HEK293T (cell line): ENCODE measurements around the gene KCNH3.

Source experiments
- CTCF ChIA-PET: fragments of 350-600 bp; formaldehyde crosslinking; extraction: SDS; loops from one replicate; lab custom pipeline; 2021; ENCODE audit warnings: antibody characterized with exemption, inconsistent platforms; lab: Yijun Ruan, JAX
- POLR2A ChIA-PET: fragments of 350-600 bp; formaldehyde crosslinking; extraction: SDS; loops from one replicate; lab custom pipeline; 2020; ENCODE audit warnings: antibody characterized with exemption, inconsistent platforms; lab: Yijun Ruan, JAX
- DNase-seq: peaks from one replicate; pipeline ENCODE4 v3.0.0; 2012; ENCODE audit warnings: mixed read lengths; ENCODE audit errors: extremely low spot score
- ARNT ChIP-seq: fragments of 450-650 bp; IDR thresholded peaks from 2 replicates; pipeline ENCODE4 v1.6.1; 2017; ENCODE audit warnings: mild to moderate bottlenecking
- BHLHE40 ChIP-seq: fragments of 450-650 bp; IDR thresholded peaks from 2 replicates; pipeline ENCODE4 v1.6.1; 2016; ENCODE audit warnings: mild to moderate bottlenecking, moderate library complexity, borderline replicate concordance
- CTBP1 ChIP-seq: fragments of 450-650 bp; IDR thresholded peaks from 2 replicates; pipeline ENCODE4 v1.6.1; 2016; ENCODE audit warnings: borderline replicate concordance
- ELF4 ChIP-seq: fragments of 450-650 bp; IDR thresholded peaks from 2 replicates; pipeline ENCODE4 v1.6.1; 2017; ENCODE audit warnings: antibody characterized with exemption
- FOXA1 ChIP-seq: fragments of 450-650 bp; IDR thresholded peaks from 2 replicates; pipeline ENCODE4 v1.6.1; 2016; ENCODE audit warnings: mild to moderate bottlenecking
- FOXK2 ChIP-seq: fragments of 450-650 bp; IDR thresholded peaks from 2 replicates; pipeline ENCODE4 v1.6.1; 2016; ENCODE audit warnings: mild to moderate bottlenecking
- FOXM1 ChIP-seq: fragments of 450-650 bp; IDR thresholded peaks from 2 replicates; pipeline ENCODE4 v1.6.1; 2017; ENCODE audit warnings: mild to moderate bottlenecking, borderline replicate concordance
- HDGF ChIP-seq: fragments of 450-650 bp; IDR thresholded peaks from 2 replicates; pipeline ENCODE4 v1.6.1; 2017; ENCODE audit warnings: antibody characterized with exemption, borderline replicate concordance
- L3MBTL2 ChIP-seq: fragments of 450-650 bp; conservative IDR thresholded peaks from 2 replicates; pipeline ENCODE4 v1.6.1; 2016; ENCODE audit warnings: mild to moderate bottlenecking
- LEF1 ChIP-seq: fragments of 450-650 bp; IDR thresholded peaks from 2 replicates; pipeline ENCODE4 v1.6.1; 2017; ENCODE audit warnings: mild to moderate bottlenecking, borderline replicate concordance
- NFRKB ChIP-seq: fragments of 450-650 bp; IDR thresholded peaks from 2 replicates; pipeline ENCODE4 v1.6.1; 2016; ENCODE audit warnings: mild to moderate bottlenecking, moderate library complexity
- PKNOX1 ChIP-seq: fragments of 450-650 bp; IDR thresholded peaks from 2 replicates; pipeline ENCODE4 v1.6.1; 2016
- SP1 ChIP-seq: fragments of 450-650 bp; IDR thresholded peaks from 2 replicates; pipeline ENCODE4 v1.6.1; 2017
- SUZ12 ChIP-seq: fragments of 450-650 bp; IDR thresholded peaks from 2 replicates; pipeline ENCODE4 v1.6.1; 2016; ENCODE audit warnings: mild to moderate bottlenecking
- TARDBP ChIP-seq: fragments of 450-650 bp; IDR thresholded peaks from 2 replicates; pipeline ENCODE4 v1.6.1; 2016
- ZNF384 ChIP-seq: fragments of 450-650 bp; IDR thresholded peaks from 2 replicates; pipeline ENCODE4 v1.6.1; 2016

Gene KCNH3

DNA sequence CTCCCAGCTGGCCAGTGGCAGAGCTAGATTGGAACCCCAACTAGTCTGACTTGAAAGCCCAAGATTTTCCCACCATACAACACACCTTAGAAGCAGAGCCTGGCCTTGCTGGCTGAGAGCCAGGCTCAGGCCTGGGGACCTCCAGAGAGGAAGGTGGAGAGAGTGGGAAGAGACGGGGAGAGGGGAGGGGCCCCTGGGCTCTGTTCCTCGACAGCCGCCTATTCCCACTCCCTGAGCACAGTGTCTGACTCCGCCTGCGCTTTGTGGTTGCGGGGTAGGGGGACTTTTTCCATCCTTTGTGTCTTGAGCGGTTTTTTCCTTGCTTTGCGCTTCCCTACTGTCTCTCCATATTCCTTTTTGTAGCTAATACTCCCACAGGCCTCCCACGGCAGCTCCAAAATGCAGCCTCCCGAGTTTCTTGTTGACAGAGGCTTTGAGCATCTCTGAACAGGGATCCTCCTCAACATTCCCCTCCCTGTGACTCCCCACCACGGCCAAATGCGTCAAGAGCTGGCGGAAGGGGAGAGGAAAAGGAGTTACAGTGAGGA lies 4.0 kb upstream of the KCNH3 start:
- DNase-seq, result no peak
- ChIA-PET CTCF (no interaction called here), POLR2A (interaction anchor here (1.0 kb wide), 1 partner anchor 168 kb away, joined by 5 read pairs; the partner anchor contains the start of gene SPATS2)
- TF ChIP-seq ZNF384 (no peak), ELF4 (no peak), SUZ12 (no peak)

- ChIA-PET POLR2A (interaction anchor here (0.6 kb wide), 1 partner anchor 169 kb away, joined by 3 read pairs; the partner anchor contains the start of gene SPATS2), CTCF (interaction anchor here (0.9 kb wide), 1 partner anchor 194 kb away, joined by 3 read pairs; no protein-coding TSS in a partner anchor)
- no peak for DNase-seq
- TF ChIP-seq LEF1 (no peak), BHLHE40 (no peak), L3MBTL2 (no peak), ARNT (no peak)
These were observed 2.8 kb upstream of the KCNH3 start for GRCh38 chr12:49535921-49536525.

DNA sequence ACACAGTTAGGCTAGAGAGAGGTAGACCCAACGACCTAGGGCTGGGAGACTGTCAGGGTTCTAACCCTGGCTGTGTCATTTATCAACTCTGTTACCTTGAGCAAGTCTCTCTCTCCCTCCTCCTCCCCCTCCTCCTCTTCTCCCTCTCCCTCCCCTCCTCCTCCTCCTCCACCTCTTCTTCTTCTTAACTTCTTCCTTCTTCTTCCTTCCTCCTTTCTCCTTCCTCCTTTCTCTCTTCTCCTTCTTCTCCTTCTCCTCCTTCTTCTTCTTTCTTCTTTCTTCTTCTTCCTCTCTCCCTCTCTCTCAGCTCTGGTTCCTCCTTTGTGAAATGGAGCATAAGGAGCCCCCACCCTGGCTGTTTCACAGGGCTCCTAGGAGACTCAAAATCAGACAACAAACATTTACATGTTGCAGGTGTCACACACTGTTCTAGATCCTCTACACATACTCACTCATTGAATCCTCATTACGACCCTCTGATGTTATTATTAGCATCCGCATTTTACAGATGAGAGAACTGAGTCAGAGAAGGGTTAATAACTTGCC lies 2.2 kb upstream of the KCNH3 start:
- ChIA-PET CTCF (interaction anchor here (0.9 kb wide), 1 partner anchor 194 kb away, joined by 3 read pairs; no protein-coding TSS in a partner anchor), POLR2A (interaction anchor here (0.6 kb wide), 1 partner anchor 170 kb away, joined by 3 read pairs; the partner anchor contains the start of gene SPATS2)
- no peak for DNase-seq
- TF ChIP-seq FOXA1 (no peak), NFRKB (no peak), L3MBTL2 (no peak), ZNF384 (no peak), ELF4 (no peak), LEF1 (no peak), FOXK2 (no peak), SUZ12 (no peak), ARNT (no peak)

DNA sequence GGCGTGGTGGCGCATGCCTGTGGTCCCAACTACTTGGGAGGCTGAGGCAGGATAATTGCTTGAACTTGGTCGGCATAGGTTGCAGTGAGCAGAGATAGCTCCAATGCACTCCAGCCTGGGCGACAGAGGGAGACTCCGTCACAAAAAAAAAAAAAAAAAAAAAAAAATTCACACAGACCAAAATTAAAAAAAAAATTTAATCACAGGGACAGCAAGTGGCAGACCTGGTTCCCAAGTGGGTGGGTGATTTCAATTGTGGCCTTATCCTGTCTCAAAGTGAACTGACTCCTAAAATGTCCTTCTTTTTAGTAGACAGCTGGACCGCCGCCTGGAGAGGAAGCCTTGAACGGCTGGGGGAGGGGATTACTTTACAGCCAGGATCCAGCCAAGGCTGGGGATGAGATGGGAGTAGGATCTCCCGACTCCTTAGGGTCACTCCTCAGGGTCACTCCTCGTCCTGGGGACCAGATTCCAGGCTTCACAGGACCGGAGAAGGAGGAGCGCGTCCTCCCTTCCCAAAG lies 1.5 kb upstream of the KCNH3 start:
- POLR2A ChIA-PET, result no interaction called here
- no peak for TF ChIP-seq ELF4
- TF ChIP-seq FOXA1, result no peak
- no peak for TF ChIP-seq TARDBP
- peak; percentile 74 for TF ChIP-seq ZNF384
- TF ChIP-seq FOXM1, result no peak
- no peak for TF ChIP-seq ARNT
- TF ChIP-seq CTBP1, result no peak
- DNase-seq, result no peak
- CTCF ChIA-PET, result interaction anchor here (0.6 kb wide), 1 partner anchor 396 kb away, joined by 3 read pairs; no protein-coding TSS in a partner anchor

DNA sequence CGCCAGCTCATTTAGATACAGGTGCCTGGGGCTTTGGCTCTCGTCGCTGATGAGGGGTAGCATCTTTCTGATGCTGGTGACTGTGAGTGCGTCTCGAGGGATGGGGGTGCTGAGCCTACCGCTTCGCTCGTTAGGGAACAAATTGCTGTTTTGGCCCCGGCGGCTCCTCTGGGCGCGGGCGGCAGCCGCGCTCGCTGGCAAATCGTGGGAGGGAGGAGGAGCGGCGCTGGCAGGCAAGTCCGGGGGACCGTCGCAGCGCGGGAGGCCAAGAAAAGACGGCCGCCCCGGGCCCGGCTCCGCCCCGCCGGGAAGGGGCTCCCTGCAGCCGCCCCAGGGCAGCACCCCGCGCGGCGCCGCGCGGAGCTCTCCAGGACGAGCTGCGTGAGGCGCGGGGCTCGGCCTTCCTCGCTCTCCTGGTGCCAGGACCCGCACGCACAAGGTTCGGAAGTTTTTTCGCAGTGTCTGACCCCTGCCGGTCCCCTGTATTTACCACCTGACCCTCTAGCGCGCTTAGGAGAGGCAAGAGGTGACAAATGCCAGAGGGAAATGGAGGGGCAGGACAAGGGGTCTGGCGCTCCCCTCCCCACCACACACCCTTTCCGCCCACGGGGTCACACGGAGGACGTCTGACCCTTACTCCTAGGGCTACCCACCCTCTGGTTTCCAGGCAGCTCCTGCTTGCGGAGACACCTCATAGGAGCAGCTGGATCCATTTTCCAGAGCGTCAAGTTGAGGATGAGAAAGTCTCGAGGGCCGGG lies 899 bp upstream of the KCNH3 start:
- TF ChIP-seq FOXA1 (no peak), HDGF (no peak), SP1 (no peak), ELF4 (no peak), CTBP1 (no peak), FOXK2 (no peak), LEF1 (no peak), FOXM1 (no peak), PKNOX1 (no peak), TARDBP (no peak), SUZ12 (no peak), NFRKB (no peak), L3MBTL2 (no peak), ARNT (no peak)
- DNase-seq, result no peak
- CTCF ChIA-PET, result interaction anchor here (0.6 to 0.8 kb wide), 2 partner anchors 397 to 427 kb away, joined by 3 read pairs; no protein-coding TSS in a partner anchor
- POLR2A ChIA-PET, result no interaction called here

- TF ChIP-seq TARDBP (no peak), ARNT (no peak), HDGF (no peak), FOXA1 (no peak), ZNF384 (no peak), PKNOX1 (no peak), FOXK2 (no peak), FOXM1 (no peak), L3MBTL2 (no peak), ELF4 (no peak), LEF1 (no peak), BHLHE40 (no peak), NFRKB (no peak)
- POLR2A ChIA-PET, result interaction anchor here (1.3 kb wide), 1 partner anchor 11 kb away, joined by 3 read pairs; no protein-coding TSS in a partner anchor
- DNase-seq, result no peak
- CTCF ChIA-PET, result no interaction called here
These were observed 787 bp downstream of the KCNH3 start for GRCh38 chr12:49539406-49540228.
